NCI-H82 treated with DMSO at 0.1 percent for 48 hours (cell line): Measurements from ENCODE around the gene TSHR.
A peak's percentile ranks its signal among the peaks of the same experiment; 100 is the strongest.
"Not testable (repeated sequence)": the region's sequence is repeated elsewhere in the genome, so short reads cannot be mapped to it uniquely, and the experiment has no call there.

Experiments
- DNase-seq: peaks from one replicate; lab custom pipeline; 2025; ENCODE audit not compliant: unreplicated experiment; lab: John Stamatoyannopoulos, UW

TSHR gene

GRCh38 chr14:80948291-80948690 is 7.1 kb upstream of the TSHR start:
- DNase-seq: no peak

- no peak for DNase-seq
These were observed 3.9 kb upstream of the TSHR start for GRCh38 chr14:80951491-80951890.

- not testable (repeated sequence) for DNase-seq
These were observed 2.2 kb upstream of the TSHR start for GRCh38 chr14:80953211-80953610.

- DNase-seq: no peak
These were observed 628 bp upstream of the TSHR start for GRCh38 chr14:80954687-80955299.

GRCh38 chr14:80956102-80956501 is 681 bp downstream of the TSHR start:
- no peak for DNase-seq

GRCh38 chr14:80956922-80957321 is 1.5 kb downstream of the TSHR start:
- no peak for DNase-seq

GRCh38 chr14:80957613-80958012 is 2.2 kb downstream of the TSHR start:
- no peak for DNase-seq

- peak; percentile 42 for DNase-seq
These were observed 2.8 kb downstream of the TSHR start for GRCh38 chr14:80958226-80958625.

GRCh38 chr14:80958939-80959338 is 3.5 kb downstream of the TSHR start:
- no peak for DNase-seq

GRCh38 chr14:80959496-80959895 is 4.1 kb downstream of the TSHR start:
- peak; percentile 63 for DNase-seq

GRCh38 chr14:80965037-80965436 is 9.6 kb downstream of the TSHR start:
- DNase-seq: no peak

- DNase-seq: peak; percentile 51
These were observed 18.7 kb downstream of the TSHR start for GRCh38 chr14:80973931-80974641.

- no peak for DNase-seq
These were observed 19.3 kb downstream of the TSHR start for GRCh38 chr14:80974679-80975078.

- DNase-seq: no peak
These were observed 21.8 kb downstream of the TSHR start for GRCh38 chr14:80977221-80977620.

GRCh38 chr14:80978403-80978802 is 23.0 kb downstream of the TSHR start:
- no peak for DNase-seq

- DNase-seq: no peak
These were observed 24.5 kb downstream of the TSHR start for GRCh38 chr14:80979951-80980350.

- DNase-seq: no peak
These were observed 25.7 kb downstream of the TSHR start for GRCh38 chr14:80981156-80981555.

GRCh38 chr14:80981673-80982072 is 26.3 kb downstream of the TSHR start:
- no peak for DNase-seq

- peak; percentile 68 for DNase-seq
These were observed 27.3 kb downstream of the TSHR start for GRCh38 chr14:80982711-80983110.

GRCh38 chr14:80987235-80988032 is 32.0 kb downstream of the TSHR start:
- DNase-seq: peak; percentile 69

GRCh38 chr14:80988192-80988591 is 32.8 kb downstream of the TSHR start:
- no peak for DNase-seq
